Esophagus squamous epithelium (tissue), 5 donors: ENCODE measurements around the gene PCNT. TPM values are rescaled to one million over a fixed set of nuclear protein-coding genes. Genes with fewer than 3 reads are reported as not detected.

ENCODE experiments used
- DNase-seq: peaks from one replicate; lab custom pipeline; 2025; lab: John Stamatoyannopoulos, UW
- H3K27ac ChIP-seq, 4 donors: fragments of 200-600 bp; sonication (generic); one replicate each; pipeline ENCODE4 v1.5.1; 2016 to 2019; ENCODE audit warnings: mild to moderate bottlenecking in 1 of 4
- H3K27me3 ChIP-seq, 4 donors: fragments of 200-600 bp; sonication (generic); 1 replicate in 3 of 4; 2 replicates in 1 of 4; pipeline versions ENCODE4 v1.5.1 to v1.6.0; 2017 to 2021; ENCODE audit warnings: antibody characterized with exemption in 1 of 4
- H3K36me3 ChIP-seq, 3 donors: fragments of 200-600 bp; sonication (generic); one replicate each; pipeline ENCODE4 v1.5.1; 2016 to 2019
- H3K4me1 ChIP-seq, 3 donors: fragments of 200-600 bp; sonication (generic); one replicate each; pipeline ENCODE4 v1.5.1; 2017 to 2019
- H3K4me3 ChIP-seq, 4 donors: fragments of 200-600 bp; sonication (generic); 1 replicate in 3 of 4; 2 replicates in 1 of 4; pipeline ENCODE4 v1.5.1; 2016 to 2019; ENCODE audit warnings: mild to moderate bottlenecking in 2 of 4, moderate library complexity in 1 of 4
- H3K9me3 ChIP-seq, 3 donors: fragments of 200-600 bp; sonication (generic); one replicate each; pipeline ENCODE4 v1.5.1; 2016 to 2019
- POLR2A ChIP-seq, 4 donors: fragments of 450-650 bp; IDR thresholded peaks; one replicate each; pipeline ENCODE4 v1.6.1; 2017; ENCODE audit warnings: antibody characterized with exemption in 4 of 4, mild to moderate bottlenecking in 4 of 4, moderate library complexity in 3 of 4
- WGBS, 2 donors: methylation state at CpG; one replicate each; pipeline ENCODE4 v1.1.5; 2018; 5-methylcytosine and 5-hydroxymethylcytosine counted together
- intact Hi-C: fragments of 100-400 bp; cut with DNase I; formaldehyde crosslinking; loops from one replicate; pipeline ENCODE4 v1.15.0; 2022
- total RNA-seq, 4 donors: library from RNA; depleted of rRNA; stranded (reverse); fragments of >200 nt; gene quantifications; one replicate each; pipeline ENCODE4 v1.1.0, GENCODE V29; 2016
- TF ChIP-seq, protein P1 (sequence below), 6 experiments: fragments of 450-650 bp in 4 of 6; fragments of 200-600 bp in 2 of 6; sonication (generic) in 2 of 6; IDR thresholded peaks; one replicate each; pipeline ENCODE4 v1.5.1; 2016 to 2019; ENCODE audit warnings: antibody characterized with exemption in 6 of 6, mild to moderate bottlenecking in 4 of 6, moderate library complexity in 4 of 6
- donor health status: DM: yes; HTN: yes; CAD: no.

Gene PCNT
- total RNA-seq, 4 donors from 2014 or later: 26.8 to 38.7 (median 29.9) TPM

DNA sequence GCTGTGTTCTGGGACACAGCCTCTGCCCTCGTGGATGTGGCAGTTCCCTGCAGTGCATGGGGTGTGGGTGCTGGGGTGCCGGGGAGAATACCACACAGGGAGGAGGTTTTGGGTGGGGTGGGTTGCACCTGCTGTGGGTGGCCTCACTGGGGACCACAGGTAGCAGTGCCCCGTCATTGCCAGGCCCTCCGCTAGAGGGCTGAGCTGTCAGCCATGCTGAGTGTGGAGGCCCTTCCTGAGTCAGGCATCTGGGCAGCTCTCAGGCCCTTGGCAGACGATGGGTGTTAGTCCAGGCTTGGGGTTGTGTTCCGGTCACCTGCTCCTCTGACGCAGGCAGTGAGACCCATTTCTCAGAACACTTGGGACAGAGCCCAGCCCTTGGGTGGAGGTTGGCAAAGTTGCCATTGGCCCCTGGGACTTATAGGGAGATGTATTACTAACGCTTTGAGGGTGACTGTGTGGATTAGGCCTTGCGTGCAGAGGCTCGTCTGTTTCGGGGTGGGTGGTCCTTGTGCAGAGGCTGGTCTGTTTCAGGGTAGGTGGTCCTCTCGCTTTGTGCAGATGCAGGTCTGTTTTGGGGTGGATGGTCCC, 23.9 kb downstream of the PCNT start:
- peaks cover 22 to 91% (median 53%) of the 10 kb centered on the region in 3 donors for H3K36me3 ChIP-seq
- 56 to 71% methylated on average over 6 to 8 of the region's 12 CpGs for WGBS, 2 donors
- DNase-seq: no peak
- H3K9me3 ChIP-seq: no peaks in the 10 kb centered on the region
- no peaks in the 10 kb centered on the region for H3K27me3 ChIP-seq
- H3K4me1 ChIP-seq: peaks cover 0 to 29% (median 0%) of the 10 kb centered on the region in 3 donors
- TF ChIP-seq, protein P1, sequence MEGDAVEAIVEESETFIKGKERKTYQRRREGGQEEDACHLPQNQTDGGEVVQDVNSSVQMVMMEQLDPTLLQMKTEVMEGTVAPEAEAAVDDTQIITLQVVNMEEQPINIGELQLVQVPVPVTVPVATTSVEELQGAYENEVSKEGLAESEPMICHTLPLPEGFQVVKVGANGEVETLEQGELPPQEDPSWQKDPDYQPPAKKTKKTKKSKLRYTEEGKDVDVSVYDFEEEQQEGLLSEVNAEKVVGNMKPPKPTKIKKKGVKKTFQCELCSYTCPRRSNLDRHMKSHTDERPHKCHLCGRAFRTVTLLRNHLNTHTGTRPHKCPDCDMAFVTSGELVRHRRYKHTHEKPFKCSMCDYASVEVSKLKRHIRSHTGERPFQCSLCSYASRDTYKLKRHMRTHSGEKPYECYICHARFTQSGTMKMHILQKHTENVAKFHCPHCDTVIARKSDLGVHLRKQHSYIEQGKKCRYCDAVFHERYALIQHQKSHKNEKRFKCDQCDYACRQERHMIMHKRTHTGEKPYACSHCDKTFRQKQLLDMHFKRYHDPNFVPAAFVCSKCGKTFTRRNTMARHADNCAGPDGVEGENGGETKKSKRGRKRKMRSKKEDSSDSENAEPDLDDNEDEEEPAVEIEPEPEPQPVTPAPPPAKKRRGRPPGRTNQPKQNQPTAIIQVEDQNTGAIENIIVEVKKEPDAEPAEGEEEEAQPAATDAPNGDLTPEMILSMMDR (IDR thresholded peaks at IDR 0.05): peak in 4 of 6 experiments; percentile 8 to 54 (median 19)
- TF ChIP-seq POLR2A (IDR thresholded peaks at IDR 0.05): no peak
- H3K27ac ChIP-seq: peak overlapping the region in 3 of 4 donors; percentile 29 to 72 (median 58)
- H3K4me3 ChIP-seq: no peak overlapping the region
- intact Hi-C loops: no loop called here

DNA sequence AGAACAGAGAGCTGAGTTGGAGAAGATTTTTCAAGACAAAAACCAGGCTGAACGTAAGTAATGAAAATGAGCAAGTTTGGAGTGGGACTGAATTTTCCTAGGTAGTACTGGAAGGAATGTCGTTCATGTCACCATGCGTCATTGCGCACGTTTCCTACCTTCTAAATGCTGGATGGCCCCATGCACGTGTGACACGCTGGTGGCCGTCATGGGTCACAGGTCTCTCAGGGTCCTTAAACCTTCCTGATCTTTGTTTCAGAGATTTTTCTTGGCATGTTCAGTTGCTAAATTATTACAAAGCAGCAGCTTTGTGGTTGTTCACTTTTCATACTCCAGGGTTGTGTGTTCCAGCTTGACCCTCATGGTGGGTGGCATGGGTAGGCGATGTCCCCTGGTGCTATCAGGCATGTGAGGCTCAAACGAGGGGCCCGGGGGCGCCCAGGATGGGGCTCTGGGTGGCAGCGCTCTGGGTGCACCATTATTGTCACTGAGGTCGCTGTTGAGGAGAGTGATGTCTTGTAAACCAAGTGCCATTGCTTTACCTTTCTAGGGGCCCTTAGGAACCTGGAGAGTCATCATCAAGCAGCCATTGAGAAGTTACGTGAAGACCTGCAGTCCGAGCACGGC, 25.3 kb downstream of the PCNT start:
- Histone ChIP-seq H3K36me3 (peaks cover 30 to 98% (median 61%) of the 10 kb centered on the region in 3 donors), H3K27me3 (no peaks in the 10 kb centered on the region), H3K4me3 (no peak overlapping the region), H3K9me3 (no peaks in the 10 kb centered on the region), H3K4me1 (peaks cover 0 to 29% (median 0%) of the 10 kb centered on the region in 3 donors), H3K27ac (no peak overlapping the region)
- TF ChIP-seq, protein P1 (IDR thresholded peaks at IDR 0.05): no peak
- no peak for TF ChIP-seq POLR2A (IDR thresholded peaks at IDR 0.05)
- 94 to 96% methylated on average over 15 to 17 of the region's 17 CpGs for WGBS, 2 donors
- intact Hi-C loops: no loop called here
- no peak for DNase-seq

DNA sequence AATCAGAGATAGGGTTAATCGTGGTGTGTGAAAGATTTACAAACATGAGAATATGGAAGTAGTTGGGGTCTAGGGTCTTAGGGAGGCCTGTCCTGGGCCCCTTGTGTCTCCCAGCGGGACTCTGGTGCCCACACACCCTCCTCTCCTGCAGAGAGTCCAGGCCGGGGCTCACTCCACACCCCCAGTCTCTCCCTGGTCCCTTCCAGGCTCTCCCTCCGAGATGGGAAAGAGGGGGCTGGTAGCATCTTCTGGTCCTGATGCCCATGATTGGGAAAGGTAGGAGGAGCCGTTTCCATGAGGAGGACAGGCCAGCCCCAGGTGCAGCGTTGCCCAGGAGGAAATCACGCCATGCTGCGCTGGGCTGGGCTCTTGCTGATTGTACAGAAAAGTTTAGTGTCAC, 26.6 kb downstream of the PCNT start:
- no peak overlapping the region for H3K4me3 ChIP-seq
- H3K36me3 ChIP-seq: peaks cover 38 to 100% (median 68%) of the 10 kb centered on the region in 3 donors
- H3K27ac ChIP-seq: peak overlapping the region in 1 of 4 donors; percentile 57
- intact Hi-C loops: no loop called here
- WGBS, 2 donors: 92 to 98% methylated on average over 6 to 8 of the region's 8 CpGs
- no peak for DNase-seq
- no peaks in the 10 kb centered on the region for H3K9me3 ChIP-seq
- peaks cover 0 to 29% (median 0%) of the 10 kb centered on the region in 3 donors for H3K4me1 ChIP-seq
- no peak for TF ChIP-seq POLR2A (IDR thresholded peaks at IDR 0.05)
- TF ChIP-seq, protein P1 (IDR thresholded peaks at IDR 0.05): no peak
- no peaks in the 10 kb centered on the region for H3K27me3 ChIP-seq

DNA sequence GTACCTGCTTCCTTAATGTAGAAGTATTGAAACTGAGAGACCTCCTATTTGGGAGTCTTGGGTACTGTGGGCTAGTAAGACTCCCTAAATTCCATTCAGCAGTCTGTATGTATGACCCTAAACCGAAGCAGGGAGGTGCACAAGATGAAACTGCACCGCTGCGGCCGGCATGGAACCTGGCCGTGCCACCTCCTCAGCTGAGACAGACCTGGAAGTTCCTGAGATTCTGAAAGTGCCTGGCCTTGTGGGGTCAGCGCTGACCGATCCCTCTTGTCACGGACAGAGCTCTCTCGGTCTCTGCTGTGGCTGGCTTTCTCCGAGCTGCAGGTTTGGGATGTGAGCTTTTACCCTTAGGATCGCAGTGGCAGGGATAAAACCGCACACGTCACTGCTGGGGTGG, 27.0 kb downstream of the PCNT start:
- intact Hi-C loops: no loop called here
- no peak overlapping the region for H3K4me3 ChIP-seq
- H3K4me1 ChIP-seq: peaks cover 0 to 29% (median 0%) of the 10 kb centered on the region in 3 donors
- WGBS, 2 donors: 82 to 96% methylated on average over 4 to 5 of the region's 13 CpGs
- no peaks in the 10 kb centered on the region for H3K27me3 ChIP-seq
- peaks cover 42 to 100% (median 63%) of the 10 kb centered on the region in 3 donors for H3K36me3 ChIP-seq
- no peak for DNase-seq
- H3K9me3 ChIP-seq: no peaks in the 10 kb centered on the region
- TF ChIP-seq, protein P1 (IDR thresholded peaks at IDR 0.05): no peak
- no peak for TF ChIP-seq POLR2A (IDR thresholded peaks at IDR 0.05)
- H3K27ac ChIP-seq: peak overlapping the region in 2 of 4 donors; percentile 42 to 57
